ENCODE measurements around the gene DUSP6.
A peak's percentile ranks its signal among the peaks of the same experiment; 100 is the strongest.
"Not testable (repeated sequence)": the region's sequence is repeated elsewhere in the genome, so short reads cannot be mapped to it uniquely, and the experiment has no call there.

The DUSP6 gene

DNA sequence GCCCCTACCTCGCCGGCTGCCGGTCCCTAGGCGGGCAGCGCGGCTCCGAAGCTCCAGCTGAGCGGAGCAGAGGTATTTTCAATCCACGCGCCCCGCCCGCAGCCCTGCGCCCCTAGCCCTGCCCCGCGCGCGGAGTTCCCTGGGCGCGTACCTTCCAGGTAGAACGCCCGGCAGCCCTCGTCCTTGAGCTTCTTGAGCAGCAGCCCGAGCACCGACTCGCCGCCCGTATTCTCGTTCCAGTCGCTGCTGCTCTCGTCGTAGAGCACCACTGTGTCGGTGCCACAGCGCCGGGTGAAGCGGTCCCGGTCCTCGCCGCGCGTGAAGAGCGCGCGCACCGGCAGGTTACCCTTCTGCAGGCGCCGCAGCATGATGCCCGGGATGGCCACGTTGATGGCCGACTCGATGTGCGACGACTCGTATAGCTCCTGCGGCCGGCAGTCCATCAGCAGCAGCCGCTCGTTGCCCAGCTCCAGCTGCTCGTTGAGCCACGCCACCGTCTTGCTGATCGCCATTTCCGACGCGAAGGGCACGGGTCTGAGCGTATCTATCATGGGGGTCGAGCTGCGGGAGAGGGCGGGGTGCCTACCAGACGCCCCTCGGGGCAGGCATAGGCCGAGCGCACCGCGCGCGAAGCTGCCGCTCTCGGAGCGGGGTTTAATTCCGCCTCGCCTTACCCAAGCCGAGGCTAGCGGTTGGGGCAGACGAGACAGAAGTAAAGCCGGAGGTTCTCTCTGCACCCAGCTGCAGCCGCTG lies 636 bp downstream of the DUSP6 start:
- peak; percentile 39 for DNase-seq (ENCODE audit: low spot score)

DNA sequence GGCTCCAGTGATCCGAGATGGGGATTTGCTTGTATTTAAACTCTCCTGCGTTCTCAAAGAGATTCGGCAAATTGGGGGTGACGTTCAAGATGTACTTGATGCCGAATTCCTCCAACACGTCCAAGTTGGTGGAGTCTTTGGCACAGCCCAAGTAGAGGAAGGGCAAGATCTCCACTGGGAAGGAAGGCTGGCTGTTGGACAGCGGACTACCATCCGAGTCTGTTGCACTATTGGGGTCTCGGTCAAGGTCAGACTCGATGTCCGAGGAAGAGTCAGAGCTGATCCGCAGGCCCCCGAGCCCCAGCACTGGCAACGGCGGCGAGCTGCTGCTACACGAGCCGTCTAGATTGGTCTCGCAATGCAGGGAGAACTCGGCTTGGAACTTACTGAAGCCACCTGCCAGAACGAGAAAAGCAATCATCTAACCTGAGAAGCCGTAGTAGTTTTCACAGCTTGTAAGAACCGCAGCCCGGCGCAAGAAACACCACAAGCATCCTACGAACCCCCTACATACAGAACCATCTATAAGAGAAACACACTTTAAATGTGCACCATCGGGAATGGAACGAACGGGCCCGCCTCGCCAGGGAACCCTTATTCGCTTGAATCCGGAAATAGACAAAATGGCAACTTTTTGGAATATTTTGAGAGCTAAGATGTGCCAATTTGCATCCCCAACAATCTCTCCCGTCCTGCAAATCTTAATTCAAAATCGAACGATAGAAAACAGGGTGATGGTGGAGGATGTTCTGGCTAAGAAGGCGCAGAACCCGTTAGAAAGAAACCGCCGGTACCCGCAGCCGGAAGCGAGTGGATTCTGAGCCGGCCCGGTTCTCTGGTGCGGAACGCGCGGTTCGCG lies 1.4 kb downstream of the DUSP6 start:
- no peak for DNase-seq (ENCODE audit: low spot score)

DNA sequence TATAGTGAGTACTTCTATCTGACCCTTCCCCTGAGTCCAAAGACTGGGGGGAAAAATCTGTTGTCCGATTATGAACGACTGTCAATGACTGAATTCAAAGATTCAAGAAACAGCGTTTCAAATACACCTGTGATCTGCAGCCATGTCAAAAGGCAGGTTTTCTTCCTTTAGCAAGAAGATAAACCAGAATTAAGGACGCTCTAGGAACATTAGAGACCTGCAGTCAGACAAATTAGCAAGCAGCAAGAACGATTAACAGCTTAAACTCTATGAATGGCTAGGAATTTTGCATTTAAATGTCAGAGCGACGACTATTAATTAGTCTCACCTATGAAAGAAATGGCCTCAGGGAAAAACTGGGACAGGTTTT lies 2.1 kb downstream of the DUSP6 start:
- no peak for DNase-seq (ENCODE audit: low spot score)

DNA sequence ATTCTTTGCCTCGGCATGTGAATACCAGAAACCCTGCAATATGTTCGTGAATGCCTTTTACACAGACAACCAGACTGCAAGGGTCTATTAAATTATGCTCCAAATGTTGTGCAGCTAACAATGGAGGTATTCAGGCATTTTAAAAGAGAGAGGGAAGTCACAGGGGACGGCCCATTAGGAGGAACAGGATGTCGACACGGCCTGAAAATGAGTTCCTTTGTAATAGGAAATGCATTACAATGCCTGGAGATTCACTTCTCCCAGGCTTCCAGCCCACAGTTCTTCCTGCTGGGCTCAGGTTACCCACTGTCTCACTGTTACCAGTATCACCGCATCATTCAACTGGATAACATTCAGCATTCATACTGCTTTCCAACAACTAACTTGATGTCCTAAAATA lies 2.5 kb downstream of the DUSP6 start:
- peak; percentile 69 for DNase-seq (ENCODE audit: low spot score)

DNA sequence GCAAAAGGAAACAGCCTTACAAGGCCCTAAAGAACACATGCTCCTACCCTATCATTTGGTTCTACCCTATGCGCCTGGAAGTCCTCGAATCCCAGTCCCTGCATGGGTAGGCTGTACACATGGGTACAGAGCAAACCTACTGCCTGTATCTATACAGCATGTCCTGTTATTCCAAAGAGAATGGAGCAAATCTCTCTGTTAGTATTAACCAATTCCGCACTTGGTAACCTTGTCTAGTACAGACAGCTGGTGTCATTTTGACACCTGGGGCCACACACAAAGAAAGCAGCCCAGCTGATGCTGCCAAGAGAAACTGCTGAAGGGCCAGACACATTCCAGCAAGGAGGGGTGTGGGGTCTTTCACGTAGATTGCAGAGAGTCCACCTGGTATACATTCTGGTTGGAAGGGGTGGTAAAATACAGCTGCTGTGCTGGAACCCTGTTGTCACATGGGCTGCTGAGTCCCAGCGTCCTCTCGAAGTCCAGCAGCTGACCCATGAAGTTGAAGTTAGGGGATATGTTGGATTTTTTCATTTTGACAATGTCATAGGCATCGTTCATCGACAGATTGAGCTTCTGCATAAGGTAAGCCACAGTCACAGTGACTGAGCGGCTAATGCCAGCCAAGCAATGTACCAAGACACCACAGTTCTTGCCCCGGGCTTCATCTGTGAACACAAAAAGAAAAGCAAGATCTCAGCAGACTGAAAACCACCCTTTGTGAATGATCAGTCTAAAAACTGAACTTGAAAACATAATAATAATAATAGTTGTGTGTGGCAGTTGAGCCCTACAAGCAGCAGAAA lies 3.2 kb downstream of the DUSP6 start:
- DNase-seq (ENCODE audit: low spot score), result no peak

DNA sequence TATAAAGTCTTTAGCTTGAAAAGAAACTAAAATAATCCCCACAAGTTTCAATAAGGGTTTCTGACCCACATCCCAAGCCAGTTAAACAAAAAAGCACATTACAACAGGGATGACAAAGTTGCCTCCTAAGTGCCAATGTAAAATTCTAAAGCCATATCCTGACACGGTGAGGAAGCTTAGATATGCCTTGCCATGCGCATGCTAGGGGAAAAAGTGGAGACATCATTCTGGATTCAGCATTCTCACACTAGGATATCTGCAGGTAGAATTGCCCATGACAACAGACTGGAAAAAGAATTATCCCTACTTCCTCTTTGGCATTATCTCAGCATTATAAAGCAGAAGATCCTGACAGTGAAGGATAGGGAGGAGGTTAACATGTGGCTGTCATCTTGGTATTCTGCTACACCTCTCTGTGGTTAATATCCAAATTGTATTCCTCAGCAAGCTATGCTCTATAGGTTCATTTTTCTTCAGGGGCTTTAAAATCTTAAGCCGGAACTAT lies 4.9 kb downstream of the DUSP6 start:
- DNase-seq (ENCODE audit: low spot score), result no peak

DNA sequence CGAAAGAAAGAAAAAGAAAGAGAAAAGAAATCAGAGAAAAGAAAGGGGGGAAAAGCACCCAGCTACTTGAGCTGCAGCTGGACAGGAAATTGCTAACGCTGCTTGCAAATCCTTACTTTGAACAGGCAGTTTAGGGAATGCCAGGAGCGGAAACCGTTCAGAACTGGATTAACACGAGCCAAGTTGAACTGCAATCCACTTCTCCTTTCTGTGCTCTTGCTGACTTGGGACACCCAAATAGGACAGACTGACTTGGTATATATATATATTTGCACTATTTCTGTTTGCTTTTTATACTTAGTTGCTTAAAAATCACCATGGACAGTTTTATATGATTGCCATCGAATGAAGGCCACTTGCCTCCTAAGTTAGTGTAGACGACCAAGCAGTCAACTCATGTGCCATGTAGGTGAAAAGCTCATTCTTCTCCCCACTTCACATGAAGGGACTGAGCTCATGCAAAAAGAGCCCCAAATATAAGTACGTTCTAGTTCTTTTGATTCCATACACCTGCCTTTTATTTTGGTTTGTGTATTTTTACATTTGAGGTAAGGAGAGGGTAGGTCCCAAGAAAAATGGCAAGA lies 5.5 kb downstream of the DUSP6 start:
- DNase-seq (ENCODE audit: low spot score), result no peak

DNA sequence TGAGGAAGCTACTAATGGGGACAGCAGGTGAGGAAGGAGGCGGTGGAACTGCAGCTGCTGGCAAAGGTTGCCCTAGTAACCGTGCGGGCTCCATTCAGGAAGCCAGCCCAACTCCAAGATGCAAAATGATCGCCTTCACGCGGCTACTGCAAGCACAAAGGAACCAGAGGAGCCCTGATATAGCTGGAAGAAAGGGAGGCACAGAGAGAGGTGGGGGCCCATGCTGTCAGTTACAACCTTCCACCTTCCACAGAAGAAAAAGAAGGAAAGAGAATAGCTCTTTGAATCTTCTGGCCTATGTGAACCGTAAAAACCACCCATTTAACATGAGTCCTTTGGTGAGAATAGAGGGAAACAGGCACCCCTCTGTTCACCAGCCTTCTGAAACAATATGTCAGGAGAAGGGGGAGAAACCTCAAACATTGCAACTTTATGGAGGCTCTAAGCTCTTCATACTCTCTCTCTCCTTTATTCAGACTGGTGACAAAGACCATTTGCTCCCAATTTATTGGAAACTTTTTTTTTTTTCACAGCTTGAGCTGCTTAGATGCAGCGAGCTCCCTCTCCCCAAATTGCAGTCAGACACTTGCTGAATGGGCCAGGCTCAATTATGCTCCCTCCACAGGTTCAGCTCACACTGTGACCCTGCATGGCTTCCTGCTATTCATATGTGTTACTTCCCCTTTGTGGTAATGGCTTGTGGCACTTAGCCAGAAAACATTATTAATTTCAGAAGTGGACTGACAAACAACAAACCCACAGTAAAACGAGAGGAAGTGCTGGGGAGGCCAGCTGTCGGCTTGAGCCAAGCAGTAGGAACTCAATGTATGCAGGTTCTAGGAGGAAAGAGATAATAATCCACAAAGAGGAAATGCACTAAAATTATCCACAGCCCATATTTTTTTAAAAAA lies 6.2 kb downstream of the DUSP6 start:
- DNase-seq (ENCODE audit: low spot score), result peak; percentile 58

DNA sequence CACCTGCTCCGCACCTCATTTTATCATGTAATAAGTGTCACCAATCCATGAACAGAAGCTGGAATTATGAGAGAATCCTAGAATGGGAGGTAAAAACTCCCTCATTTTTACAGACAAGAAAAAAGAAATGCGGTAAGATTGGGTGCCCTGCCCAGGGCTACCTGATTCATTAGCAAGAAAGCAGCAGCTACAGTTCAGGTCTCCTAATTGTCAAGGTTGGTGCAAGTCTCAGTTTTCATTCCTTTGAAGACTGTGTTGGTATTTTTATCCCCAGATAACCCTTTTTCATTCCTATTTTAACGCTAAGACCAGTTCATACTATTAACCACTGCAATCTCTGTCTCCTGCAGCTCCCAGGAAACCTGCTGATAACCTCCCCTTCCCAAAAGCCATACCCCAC lies 6.9 kb downstream of the DUSP6 start:
- no peak for DNase-seq (ENCODE audit: low spot score)

DNA sequence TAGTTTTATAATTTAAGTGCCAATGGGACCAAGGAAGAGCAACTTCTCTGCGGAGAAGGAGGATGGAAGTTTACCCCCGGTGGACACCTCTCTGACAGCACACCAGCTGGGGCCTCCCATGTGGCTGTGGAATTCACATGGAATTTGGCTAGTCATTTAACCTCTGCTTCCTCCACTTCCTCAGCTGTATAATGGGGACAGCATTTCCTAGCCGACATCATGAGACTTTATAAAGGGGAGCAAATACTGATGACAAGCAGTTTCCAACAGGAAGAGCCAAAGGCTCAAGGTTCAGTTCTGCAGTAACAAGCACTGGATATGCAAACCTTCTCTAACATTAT lies 7.5 kb downstream of the DUSP6 start:
- no peak for DNase-seq (ENCODE audit: low spot score)

DNA sequence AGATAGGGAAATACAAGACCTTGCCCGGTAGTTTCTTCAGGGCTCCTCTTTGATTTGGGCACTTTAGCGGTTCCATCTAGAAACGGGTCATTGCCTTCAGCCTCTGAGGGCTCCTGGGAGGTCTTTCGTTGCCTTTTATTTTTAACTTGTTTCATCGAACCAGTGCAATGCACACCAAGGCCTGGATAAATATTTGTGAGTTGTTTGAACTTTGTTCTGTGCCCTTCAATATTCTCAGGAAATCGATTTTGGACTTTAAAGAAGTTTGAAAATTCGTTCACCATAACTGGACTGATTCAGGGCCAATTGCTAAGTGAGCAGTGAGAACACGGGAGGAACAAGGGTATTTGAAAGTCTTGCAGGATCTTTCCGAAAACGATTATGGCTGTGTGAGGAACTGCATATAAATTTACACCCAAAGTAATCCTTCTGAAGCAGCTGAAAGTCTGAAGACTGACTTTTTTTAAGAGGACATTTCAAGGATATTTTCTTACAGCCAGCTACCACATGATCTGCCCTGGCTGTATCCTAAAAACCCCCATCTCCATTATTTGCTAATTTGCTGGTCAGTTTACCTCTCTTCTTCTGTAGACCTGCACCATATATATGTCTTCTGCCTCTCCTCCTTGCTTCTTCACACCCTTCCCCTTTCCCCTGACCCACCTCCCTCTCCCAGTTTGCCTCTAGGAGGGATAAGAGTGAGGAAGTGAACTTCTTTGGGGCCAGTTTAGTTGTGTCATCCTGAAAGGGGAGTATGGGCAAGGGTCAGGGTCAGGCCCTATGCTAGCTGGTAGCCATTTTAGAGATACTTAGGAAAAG lies 8.0 kb downstream of the DUSP6 start:
- DNase-seq (ENCODE audit: low spot score), result no peak

DNA sequence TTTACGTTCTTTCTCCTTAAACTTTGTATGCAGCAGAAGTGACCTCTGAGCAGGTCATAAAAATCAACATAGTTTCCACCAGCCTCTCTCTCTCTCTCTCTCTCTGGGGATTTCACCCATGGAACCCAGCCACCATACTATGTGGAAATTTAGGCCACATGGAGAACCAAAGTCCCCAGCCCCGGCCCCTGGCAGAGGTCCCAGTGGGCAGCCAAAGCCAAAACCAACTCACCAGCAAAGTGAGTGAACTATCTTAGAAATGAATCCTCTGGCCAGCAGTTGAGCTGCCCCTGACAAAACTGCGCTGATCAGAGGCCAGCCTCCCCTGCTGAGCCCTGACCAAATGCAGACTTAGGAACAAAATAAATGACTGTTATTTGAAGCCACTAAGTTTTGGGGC lies 9.2 kb downstream of the DUSP6 start:
- no peak for DNase-seq (ENCODE audit: low spot score)

DNA sequence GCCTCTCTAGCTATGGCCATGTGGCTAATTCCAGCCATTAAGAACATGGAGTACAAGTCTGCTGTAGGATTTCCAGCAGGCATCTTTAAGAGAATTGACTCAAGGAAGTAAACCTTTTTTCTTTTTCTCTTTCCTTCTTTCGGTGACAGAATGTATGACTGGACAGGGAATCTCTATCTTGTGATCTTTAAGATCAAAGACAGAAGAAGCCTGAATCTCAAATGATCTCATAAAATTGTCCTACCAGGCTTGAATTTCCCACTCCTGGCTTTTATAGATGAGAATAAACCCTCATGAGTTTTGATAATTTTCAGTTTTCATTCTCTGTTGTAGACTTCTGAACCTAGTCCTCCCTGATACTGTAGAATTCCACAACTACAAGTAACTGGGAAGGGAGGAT lies 11.4 kb downstream of the DUSP6 start:
- DNase-seq (ENCODE audit: low spot score), result no peak

DNA sequence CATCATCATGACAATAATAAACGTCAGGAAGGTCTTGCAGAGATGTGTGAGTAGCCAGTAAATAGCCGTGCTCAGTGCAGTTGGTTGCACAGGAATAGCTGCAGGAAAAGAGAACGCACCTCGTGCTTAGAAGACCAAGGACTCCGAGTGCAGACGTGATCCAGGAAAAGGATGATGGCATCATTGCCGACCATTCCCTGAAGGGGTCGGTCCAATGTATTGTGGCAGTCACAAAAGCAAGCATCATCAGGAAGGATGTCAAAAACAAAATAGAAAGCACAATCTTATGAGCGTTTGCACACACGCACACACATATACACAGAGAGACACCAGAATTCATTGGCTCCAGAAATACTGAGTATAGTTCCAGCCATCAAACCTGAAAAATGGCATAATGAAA lies 12.8 kb downstream of the DUSP6 start:
- DNase-seq (ENCODE audit: low spot score), result no peak

DNA sequence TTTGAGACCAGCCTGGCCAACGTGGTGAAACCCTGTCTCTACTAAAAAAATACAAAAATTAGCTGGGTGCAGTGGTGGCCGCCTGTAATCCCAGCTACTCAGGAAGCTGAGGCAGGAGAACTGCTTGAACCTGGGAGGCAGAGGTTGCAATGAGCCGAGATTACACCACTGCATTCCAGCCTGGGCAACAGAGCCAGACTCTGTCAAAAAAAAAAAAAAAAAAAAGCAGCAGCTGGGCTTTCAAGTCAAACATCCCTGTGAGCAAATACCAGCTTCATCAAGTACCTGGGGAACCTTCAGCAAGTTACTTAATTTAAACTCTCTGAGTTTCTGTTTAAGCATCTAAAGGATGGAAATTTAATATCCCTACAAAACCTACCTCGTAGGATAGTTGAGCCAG lies 15.2 kb downstream of the DUSP6 start:
- DNase-seq (ENCODE audit: low spot score), result not testable (repeated sequence)

DNA sequence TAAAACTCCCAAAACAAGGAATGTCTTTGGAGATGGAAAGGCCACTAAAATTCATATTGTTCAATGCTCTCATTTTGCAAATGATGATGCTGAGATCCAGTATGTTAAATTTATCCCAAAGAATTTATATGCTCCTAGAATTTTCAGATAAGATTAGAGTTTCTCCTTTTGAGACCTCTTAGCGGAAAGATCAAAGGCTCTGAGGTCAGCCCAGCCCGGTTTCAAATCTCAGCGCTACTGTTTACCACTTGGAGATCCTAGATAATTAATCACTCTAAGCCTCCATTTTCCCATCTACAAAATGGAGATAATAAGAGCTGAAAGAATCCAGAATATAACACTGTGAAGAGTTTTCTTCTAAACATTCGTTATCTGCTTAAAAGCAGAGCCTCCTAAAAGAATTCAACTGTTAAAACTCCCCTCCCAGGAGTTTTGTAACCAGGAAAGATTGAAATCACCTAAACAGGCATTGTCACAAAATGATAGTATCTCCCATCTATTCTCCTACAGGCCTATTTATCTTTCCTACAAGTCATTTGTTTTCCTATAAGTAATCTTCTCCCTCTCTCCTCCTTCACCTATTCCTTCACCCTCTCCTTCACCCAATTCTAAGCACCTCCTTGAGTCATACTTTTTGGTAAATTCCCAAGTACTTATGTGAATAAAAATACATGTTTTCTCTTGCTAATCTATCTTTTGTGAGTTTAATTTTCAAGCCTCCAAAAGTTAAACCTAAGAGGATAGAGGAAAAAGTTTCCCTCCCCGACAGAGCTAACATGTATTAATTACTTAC lies 16.7 kb downstream of the DUSP6 start:
- no peak for DNase-seq (ENCODE audit: low spot score)

DNA sequence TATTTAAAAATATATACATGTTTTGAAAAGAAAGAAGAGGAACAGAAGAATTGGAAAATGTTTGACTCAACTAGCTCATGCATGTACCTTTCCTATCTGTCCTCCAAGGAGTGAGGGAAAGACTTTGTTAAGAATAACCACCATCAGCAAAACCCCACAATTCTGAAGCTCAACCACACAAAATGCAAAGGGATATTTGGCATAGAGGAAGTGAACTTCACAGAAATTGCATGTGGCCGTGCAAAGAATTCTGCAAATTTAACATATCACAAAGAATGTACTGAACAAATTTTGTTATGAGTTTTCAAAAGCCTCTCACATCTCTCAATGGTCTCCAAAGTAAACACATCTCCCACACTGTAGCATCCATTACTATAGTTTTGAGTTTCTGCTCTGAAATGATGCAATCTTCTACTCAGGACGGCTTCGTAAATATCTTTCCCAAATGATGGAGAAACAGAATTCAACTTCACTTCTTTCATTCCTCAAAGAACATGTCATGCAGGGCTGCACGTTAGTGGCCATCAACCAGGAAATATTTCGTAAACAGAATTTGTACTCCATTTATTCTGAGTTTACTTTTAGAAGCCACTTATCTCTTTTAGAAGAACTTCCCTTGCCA lies 17.6 kb downstream of the DUSP6 start:
- no peak for DNase-seq (ENCODE audit: low spot score)

DNA sequence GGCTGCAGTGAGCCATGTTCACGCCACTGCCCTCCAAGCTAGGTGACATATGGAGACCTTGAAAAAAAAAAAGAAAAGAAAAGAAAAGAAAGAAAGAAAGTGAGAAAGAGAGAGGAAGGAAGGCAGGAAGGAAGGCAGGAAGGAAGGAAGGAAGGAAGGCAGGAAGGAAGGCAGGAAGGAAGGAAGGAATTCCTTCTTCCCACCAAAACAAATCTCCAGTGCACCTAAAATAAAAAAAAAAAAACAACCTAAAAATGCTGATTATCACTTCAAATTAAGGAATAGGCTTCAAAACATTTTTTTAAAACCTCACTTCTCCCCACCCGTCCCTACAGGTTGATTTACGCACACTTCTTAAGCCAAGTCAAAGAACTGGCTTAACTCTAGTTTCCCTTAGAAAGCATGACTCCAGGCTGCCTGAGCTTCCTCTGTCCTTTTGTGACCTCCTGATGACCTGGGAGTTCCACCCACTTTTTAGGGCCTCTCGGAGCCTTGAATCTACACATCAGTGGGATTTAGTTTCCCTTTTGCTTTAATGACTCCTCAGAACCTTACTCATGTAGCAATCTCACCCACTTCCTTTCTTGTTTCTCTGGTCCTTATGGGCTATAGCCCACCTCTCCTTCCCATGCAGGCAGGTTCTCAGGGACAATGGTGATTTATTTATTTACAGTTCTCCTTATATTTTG lies 18.6 kb downstream of the DUSP6 start:
- DNase-seq (ENCODE audit: low spot score), result no peak
